GM19023 (cell line): Measurements from ENCODE around the gene ZIC4.

ENCODE experiments used
- ATAC-seq: cut with Tn5 transposase; IDR thresholded peaks from one replicate; pipeline ENCODE4 v1.9.1; 2021; ENCODE audit warnings: mild to moderate bottlenecking, moderate library complexity; ENCODE audit not compliant: unreplicated experiment

The ZIC4 gene

DNA sequence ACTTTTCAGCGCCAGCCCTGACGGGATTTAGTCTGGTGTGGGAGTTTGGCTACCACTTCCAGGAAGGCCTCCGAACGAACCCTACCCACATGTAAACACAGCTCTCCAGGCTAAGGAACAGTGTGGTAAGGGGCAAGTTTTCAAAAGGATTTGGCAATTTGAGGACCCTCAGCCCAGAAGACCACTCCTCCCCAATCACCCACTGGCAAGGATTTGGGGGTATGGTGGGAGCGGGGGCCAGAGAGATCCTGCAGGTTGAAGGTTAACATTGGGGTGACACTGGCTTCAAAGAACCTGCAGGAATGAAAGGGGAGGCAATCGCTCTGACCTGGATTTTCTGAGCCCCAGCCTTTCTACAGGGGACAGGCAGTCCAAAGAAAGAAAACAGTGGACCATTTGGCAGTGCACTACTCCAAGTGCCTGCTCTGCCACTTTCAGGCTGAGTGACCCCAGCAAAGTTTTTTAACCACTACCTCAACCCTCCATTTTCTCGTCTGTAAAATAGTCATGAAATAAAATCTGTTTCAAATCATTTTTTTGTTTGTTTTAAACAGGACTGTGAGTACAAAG is 34.5 kb downstream of the ZIC4 start:
- no peak for ATAC-seq

DNA sequence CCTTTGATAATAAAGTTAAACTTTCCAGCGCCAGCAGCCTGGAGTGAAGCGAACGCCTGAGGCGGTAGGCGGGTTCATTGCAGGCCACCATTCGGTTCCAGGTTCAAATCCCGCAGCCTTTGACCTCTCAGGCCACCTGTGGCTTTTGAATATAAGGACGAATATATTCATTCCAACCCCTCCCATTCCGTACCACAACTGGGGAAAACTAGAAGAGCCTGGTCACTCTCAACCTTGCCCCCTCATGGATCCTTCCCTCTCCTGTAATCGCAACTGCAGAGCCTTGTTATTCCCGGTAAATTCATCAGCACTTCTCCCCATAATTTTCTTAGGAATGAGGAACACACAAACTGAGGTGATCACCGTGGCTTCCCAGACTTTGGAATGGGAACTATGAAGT is 35.2 kb downstream of the ZIC4 start:
- ATAC-seq, result no peak

DNA sequence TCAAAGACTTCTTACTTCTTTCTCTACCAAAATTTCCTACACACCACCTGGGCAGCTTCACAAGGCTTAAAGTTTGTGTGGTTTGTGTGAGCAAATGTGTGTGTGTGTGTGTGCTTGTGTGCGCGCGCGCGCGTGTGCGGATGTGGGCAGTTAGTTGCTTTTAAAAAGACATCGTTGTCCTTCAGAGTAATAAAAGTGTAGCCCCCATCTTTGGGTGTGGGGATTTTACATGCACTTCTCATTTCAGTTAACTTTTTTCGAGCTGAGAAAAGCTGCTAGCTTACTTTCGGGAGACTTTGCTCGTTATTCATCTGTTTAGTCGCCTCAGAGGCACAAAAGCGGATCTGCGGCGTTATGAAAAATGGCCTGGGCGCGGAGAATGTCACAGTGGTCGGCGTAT is 36.0 kb downstream of the ZIC4 start:
- no peak for ATAC-seq

DNA sequence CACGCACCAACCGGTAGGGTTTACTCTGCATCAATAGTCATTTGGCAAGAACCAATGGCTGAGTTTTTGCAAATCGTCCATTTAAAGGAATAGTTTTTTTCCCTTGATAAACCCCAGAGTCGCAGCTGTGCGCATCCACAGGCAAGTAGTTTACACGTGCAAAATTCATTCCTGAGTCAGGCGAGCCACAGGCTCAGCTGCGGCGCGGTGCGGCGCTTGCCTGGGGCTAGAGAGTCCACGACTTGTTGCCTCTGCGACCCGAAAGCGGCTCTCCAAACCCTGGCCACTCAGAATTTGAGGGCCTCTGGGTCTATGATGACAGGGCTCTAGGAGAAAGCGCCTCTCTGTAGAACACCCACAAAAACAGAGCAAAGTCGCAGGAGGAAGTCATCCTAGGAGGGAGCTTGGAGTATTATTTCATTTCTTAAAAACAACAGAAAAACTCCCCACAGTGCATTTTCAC is 36.7 kb downstream of the ZIC4 start:
- no peak for ATAC-seq

DNA sequence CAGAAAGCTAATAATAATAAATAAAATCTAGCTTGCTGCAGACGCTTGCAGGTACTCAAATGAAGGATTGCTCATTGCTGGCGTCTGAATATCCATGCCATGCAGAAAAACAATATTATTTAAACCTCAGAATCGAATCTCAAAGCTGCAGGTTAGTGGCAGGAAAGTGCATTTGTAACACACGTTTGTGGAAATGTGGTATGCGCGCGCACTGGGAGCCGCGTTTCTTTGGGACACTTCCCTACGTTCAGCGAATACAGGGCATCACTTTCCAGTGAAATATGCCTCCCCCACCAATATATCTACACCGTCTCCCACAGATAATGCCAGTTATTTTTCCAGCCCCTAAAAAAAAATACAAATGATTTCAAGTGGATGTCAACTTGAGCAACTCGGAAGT is 37.1 kb downstream of the ZIC4 start:
- no peak for ATAC-seq

DNA sequence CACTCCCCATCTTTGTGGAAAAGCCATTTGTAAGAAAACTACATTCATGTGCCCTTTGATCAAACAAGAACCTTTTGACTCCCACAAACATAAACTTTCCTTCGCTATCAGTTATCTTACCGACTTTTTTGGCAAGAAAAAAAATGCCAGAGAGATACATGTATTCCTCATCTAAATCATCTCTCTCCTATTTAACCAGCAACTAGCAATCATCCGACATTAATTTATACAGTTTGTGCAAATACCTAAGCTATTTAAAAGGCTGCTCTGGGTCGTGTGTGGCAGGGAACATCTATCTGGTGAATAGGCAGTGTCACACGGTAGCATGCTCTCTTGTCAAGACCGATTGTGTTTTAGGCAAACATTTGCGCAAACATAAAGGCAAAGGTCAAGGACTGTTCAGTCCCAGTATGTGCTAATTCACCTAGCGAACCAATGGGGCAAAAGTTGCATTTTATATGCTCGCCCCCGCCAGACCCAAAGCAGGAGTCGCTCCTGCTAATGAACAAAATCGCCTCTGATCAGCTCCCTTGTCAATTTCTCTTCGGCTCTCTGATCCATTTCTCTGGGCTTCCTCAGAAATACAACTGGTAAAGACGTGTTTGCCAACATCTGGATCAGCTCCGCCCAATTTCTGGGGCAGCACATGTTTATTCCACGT is 37.7 kb downstream of the ZIC4 start:
- no peak for ATAC-seq

DNA sequence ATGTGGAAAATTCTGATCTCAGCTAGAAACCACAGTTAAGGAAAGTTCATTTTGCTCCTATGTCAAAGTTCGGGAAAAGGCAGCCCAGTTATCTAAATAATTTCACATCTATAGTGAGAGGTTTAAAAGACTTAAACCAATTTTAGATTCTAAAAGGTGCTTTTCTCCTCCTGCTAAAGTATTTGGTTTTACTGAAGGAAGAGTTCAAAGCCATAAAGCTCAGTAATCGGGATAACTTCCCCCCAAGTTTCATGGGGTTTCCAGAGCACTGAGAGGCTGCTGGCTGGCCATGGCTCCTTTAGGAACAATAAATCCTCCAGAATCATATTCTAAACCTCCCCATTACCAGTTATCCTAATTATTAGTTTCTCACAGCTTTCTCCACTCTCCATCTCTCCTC is 38.2 kb downstream of the ZIC4 start:
- ATAC-seq, result no peak

DNA sequence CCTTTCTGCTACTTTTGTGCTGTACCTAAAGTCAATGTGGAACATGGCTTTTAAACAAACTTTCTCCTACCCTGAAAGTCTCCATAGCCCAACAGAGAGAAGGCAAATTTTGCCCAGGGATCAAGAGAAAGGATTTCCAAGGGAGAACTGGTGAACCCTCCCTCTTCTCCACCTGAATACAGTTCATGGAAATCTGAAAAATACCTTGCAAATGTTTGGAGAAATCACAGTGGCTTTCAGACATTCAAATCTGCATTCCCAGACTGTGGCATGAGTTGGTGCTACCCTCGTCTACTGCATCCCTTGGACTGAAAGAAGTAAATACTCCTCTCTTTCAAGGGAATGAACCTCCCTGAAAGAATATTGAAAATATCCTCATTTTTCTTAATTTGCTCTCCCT is 38.7 kb downstream of the ZIC4 start:
- no peak for ATAC-seq

DNA sequence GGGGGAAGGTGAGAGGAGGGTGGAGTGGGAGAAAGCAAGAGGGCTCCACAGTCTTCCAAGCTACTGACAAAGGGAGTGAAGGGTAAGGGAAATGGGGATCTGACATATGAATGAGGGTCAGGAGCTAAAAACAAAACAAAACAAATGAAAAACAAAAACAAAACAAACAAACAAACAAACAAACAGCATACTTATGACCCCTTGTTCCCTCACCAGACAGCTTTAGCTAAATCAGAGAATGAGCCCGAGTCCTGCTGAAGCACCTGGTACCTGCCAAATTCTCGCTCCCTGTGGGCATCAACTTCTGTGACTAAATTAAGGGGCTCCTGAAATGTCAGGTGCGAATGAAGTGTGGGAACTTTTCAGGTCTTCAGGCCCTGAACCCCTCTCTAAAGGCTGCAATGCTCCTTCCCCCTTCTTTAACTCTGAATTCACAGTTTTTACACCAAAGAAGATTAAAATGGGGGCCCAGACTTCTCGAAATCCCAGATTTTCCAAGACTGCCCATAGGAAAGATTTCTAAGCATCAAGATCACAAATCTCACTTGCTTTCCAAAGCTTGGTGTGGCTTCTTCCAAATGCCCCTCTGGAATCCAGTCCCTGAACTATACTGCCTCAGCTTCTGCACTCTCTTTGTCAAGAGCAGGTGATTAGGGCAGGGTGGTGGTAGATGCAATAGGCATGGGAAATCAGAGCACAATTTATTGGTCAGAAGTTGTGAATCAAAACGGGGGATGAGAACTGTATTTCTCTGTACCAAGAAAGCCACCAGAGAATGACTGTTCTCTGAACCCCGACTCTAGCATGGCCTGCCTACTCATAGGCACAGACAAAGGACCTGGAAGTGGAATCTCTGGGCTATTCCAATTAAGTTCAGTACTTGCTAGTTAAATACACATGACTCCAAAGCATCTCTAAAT is 40.9 kb downstream of the ZIC4 start:
- ATAC-seq, result no peak

DNA sequence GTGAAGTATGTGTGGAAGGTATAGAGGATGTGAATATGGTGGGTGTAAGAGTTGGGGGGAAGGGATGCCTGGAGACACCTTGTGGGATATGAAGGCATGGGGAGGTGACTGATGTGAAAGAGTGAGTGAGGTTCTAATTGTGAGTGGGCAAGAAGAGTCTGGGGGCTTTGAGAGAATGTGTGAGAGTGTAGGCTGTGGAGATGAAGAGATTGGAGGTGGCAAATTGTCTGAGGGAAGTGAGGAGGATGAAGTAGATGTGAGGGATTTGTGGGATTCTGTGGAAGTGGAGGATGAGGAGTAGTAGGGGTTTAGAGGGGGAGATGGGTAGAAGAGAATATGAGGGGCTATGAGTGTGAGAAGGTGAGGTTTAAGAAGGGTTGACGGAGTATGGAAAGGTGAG is 41.6 kb downstream of the ZIC4 start:
- no peak for ATAC-seq

DNA sequence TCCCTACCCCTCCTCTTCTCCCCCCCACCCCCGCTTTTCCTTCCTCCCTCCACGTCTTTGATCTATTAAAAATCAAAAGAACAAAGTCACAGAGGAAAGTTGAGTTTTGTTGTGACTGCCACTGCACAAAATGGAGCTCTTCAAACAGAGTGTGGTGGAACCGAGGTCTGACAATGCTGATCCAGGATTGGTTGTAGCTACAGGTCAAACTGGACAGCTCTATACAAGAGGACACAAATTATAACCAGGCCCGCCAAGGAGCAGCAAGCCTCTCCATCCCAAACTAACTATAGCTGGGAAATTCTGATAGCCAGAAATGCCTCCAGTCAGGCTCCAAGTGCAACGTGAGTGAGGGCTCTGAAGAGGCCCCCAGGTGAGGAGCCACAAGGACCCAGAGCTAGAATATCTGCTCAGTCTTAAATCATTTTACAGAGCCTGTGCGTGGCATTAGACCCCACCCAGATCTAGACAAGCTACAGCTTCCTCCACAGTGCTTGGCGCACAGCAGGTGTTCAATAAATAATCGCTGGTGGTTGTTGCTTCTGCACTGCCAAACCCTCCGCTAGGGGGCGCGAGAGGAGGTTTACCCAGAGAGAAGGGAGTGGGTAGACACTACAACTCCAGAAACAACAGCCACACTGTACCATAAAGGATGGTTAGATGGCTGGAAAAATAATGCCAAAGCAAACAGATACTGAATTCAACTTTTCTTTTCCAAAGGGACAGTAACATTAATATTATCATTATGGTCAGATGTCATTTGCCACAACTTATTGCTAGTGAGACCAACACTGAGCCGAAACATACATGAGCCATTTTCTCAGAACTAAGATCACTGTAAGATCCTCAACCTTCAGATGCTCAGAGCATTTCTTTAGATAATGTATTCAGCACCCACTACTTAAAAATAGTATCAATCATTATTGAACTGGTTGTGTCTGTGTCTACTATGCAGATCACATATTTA is 44.6 kb downstream of the ZIC4 start:
- ATAC-seq, result no peak

DNA sequence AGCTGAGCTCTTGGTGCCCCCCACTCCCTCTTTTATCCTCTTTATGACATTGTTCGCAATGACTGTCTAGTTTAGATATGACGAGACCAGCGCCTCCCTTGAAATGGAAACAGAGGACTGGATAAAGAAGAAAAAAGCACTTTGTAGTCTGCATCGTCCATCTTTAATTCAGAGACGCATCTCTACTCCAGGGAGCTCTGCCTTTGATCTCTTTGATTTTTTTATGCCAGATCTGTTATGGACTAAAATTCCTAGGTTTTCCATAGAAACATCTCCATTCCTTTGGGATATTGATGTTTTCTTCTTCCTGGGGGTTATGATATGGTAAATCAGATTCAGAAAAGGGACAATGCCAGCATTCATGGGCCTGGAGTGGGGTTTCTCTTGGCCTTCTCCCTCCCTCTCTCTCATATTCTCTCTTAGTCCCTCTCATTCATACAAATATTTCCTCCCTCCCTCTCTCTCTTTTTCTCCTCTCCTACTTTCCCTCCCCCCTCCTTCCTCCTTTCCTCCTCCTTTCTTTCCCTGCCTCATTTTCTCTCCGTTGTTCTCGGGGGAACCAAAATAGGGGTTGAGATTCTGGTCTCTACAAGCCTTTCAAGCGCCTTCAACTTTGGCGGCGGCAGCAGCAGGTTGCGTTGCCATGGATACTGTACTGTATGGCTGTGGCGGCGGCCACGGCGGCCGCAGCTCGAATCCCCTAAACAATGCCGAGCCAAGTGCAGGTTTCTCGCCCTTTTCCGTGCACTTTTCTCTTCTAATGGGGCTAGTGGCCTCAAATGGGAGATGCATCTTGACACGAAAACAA is 45.5 kb downstream of the ZIC4 start:
- no peak for ATAC-seq

DNA sequence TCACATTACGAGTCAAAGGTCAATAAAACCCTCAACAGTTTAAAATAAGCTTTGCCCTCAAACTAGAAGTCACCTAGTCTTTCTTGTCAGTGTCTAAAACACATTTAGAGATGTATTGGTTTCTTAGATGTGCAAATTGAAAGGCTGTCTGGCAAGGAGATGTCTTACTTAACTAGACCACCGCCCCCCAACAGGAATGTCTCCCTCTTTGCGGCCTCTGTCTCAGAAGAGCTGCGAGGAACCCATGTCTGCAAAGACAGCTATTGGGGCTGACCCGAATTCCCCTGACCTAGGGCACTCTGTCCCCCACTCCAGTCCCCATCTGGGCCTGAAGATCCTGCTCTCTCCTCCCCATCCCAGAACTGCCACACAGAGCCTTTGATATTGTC is 46.3 kb downstream of the ZIC4 start:
- no peak for ATAC-seq

DNA sequence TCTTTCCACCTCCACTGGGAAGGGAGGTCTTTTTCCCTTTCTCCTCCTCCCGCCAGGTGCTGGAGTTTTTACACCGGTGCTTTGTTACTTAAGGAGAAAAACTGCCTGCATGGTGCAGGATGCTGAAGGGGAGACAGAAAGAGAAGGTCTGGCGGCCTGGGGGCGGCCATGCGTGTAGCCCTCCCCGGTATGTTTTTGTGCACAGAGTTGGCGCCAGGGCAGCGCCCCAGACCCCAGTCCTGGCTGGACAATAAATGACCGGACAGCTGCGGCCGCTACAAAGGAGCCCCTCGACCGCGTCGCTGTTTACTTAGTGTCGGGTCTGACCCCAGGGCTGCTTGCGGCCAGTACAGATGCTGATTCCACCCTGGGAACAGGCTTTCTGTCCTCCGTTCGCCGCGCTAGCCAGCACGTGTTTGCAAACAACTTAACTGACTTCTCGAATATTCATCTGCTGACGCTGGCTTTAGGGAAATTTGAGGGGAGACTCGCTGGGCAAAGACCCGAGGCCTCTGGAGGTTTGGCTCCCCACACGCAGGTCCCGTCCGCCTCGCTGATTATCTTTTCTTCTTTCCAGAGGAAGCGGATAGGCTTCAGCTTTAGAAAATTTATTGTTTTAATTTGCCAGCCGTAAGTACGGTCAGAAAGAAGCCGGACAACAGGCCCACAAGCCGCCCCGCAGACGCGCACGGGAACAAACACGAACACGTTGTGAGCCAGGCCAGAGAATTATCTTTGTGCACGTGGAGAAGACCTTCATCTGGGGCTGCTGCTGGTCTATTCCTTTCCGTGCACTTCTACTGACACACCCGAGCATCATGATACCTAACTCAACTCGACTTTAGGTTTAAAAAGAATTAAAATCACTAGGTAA is 46.9 kb downstream of the ZIC4 start:
- no peak for ATAC-seq

DNA sequence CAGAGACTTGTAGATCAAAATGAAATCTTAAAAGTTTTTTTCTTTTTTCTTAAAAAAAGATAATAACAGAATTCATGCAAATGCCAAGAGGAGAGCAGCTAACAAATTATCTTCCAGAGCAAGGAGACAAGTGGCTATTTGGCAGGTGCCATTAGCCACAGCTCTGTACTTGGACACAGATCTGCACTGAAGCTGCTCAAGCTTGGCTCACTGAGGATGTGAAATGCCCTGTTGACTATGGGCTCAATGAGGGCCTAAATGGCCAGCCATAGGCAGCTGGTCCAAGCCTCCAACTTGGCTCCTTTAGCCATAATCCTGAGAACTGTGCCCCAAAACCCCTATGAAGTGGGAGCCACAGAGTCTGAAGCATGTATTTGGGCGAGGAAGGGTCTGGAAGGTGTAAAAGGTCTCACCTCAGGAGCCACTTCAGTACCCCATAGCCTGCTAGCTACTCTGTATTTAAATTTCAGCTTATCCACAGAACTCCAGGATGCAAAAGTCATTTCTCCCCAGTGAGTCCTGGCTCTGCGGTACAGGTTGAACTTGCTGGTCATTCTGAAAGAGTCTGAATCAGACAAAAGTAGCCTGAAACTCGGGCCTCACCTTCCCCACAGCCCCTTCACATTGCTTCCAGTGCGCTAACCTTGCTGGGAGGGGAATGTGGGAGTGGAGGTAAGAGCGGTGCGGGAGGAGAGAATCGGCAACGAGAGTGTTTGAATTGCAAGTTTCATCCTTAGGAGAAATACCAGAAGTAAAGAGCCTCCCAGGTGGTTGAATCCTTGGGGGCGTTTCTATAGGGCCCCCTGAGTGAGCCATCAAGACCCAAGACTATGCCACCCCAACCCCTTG is 48.0 kb downstream of the ZIC4 start:
- no peak for ATAC-seq

DNA sequence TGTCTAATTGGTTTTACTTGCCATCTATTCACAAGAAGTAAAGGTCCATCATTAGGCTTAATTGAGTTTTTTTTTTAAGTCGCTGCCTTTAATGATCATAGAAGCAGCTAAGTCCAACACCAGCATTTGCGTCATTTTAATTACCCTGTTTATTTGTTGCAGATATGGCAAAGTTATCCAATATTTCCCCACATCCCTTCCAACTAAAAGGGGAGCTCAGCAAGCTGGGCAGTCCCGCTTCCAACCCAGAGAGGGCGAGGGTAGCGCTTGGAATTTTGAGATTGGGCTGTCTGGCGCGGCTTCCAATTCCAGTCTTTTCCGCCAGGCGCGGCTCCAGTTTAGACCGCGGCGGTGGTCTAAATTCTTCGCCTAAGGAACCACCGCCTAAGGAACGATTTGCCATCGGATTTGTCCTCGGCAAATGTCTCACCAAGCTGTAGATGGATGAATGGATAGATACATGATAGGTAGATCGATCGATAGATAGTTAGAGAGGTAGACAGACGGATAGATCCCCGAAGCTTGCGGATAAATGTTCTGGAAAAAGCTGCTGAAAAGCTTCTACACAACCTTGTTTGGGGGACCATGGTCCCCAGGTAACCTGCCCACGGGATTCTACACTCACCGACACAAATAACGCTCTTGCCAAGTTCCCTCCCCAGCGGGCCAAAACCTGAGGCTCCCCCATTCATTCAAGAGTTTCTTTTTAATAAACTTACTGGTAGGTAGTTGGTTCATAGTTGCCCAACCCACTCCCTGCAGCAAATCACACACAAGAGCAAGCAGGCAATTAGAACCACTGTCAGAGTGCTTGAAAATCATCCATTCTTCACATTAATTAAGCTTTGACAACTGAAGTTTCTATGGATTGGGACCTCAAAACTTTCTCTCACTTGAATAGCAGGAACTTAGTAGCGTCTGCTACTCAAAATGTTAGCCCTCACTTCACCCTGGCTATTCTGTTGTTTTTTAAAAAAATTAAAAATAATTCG is 49.1 kb downstream of the ZIC4 start:
- no peak for ATAC-seq
